Measurements from ENCODE around the gene SELPLG.
"Not testable (repeated sequence)": the region's sequence is repeated elsewhere in the genome, so short reads cannot be mapped to it uniquely, and the experiment has no call there.

SELPLG gene

GRCh38 chr12:108584456-108585065 lies 49.1 kb downstream of the SELPLG start:
- DNase-seq = no peak

DNA sequence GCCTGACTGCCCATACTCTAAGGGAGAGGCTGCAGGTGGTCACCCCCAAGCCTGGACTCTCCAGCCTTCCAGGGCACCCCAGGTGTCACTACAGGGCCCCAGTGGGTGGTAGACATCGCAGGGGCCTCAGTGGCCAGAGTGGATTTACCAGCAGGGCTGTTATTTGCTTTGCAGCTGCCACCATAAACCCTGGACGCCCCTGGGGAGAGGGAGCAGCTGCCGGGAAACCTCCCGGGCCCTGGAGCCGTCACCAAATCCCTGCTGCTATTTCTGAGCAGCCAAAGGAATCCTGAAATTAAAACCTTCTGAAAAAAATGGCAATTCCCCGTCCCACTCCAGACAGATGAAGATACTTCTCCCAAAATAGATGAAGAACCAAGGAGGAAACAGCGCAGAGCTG lies 49.7 kb downstream of the SELPLG start:
- DNase-seq = no peak

- DNase-seq = no peak
These were observed 50.5 kb downstream of the SELPLG start for GRCh38 chr12:108582978-108583770.

- no peak for DNase-seq
These were observed 51.2 kb downstream of the SELPLG start for GRCh38 chr12:108582509-108582908.

GRCh38 chr12:108581311-108582227 lies 52.1 kb downstream of the SELPLG start:
- no peak for DNase-seq

DNA sequence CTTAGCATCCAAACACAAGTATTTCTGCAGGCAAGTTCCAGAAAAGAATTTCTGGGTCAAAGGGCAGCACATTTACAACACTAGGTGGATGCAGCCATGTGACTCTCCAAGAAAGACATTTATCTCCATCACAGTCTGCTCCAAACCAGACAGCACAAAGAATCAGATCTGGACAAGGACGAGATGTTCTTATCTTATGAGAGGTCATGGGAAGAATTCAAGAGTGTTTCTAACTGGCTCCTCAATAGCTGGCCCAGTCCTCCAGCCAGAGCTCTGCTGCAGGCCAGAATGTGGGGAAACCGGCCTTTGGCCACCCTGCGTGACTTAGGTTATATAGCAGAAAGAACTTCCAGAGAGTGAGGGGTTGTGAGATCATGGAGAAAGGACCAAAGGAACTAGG lies 53.2 kb downstream of the SELPLG start:
- no peak for DNase-seq

GRCh38 chr12:108578813-108579212 lies 54.9 kb downstream of the SELPLG start:
- no peak for DNase-seq

- no peak for DNase-seq
These were observed 55.4 kb downstream of the SELPLG start for GRCh38 chr12:108578264-108578663.

- no peak for DNase-seq
These were observed 56.2 kb downstream of the SELPLG start for GRCh38 chr12:108577458-108577857.

DNA sequence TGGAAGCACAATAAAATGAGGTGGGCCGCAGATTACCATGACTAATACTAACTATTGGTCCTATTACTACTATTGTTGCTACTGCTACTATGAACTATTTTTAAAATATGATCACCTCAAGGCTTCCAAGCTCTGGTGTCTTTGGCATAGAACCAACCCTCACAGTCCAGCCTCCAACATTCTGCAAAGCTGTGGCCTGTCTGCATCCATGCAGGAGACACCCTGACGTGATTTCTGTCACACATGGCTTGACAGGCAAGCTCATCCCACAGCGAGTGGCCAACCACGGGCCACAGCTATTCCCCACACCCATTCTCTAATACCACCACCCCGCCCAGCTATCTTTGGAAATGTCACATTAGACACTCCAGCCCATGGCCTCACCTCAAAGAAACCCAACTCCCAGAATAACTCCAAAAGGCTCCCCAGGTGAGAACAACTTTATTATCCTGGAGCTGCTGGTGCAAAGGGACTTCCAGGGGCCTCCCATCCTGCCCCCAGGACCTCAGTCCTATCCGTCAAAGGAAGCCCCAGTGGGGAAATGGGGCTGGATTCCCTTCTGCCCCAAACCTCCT lies 56.9 kb downstream of the SELPLG start:
- DNase-seq = no peak

GRCh38 chr12:108575199-108575912 lies 58.3 kb downstream of the SELPLG start:
- no peak for DNase-seq

DNA sequence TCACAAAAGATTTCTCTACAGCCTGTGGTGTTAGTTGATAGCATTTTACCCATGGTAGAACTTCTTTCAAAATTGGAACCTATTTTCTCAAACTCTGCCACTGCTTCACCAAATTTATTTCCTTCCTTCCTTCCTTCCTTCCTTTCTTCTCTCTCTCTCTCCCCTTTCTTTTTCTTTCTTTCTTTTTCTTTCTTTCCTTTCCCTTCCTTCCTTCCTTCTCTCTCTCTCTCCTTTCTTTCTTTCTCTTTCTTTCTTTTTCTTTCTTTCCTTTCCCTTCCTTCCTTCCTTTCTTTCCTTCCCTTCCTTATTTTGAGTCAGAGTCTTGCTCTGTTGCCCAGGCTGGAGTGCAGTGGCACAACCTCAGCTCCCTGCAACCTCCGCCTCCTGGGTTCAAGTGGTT lies 59.4 kb downstream of the SELPLG start:
- DNase-seq = not testable (repeated sequence)

DNA sequence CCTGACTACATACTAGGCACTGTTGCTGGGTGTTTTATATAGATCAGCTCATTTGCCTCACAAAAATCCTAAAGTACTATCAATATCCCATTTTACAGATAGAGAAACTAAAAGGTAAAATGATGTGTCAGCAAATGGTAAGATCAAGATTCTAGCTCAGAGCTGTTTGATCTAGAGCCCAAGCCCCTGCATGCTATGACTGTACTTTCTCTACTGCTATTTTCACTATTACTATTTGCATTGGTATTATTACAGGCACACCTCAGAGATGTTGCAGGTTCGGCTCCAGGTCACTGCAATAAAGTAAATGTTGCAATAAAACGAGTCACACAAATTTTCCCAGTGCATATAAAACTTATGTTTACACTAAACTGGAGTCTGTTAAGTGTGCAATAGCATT lies 60.4 kb downstream of the SELPLG start:
- no peak for DNase-seq

GRCh38 chr12:108572166-108572790 lies 61.4 kb downstream of the SELPLG start:
- no peak for DNase-seq
